Astrocyte of the cerebellum (primary cell): ENCODE results near the gene ST8SIA4.

Experiments used
- DNase-seq: peaks from one replicate; pipeline ENCODE4 v3.0.0-alpha.2; 2011; ENCODE audit warnings: low read depth
- H3K4me3 ChIP-seq: 2 replicates; pipeline ENCODE4 v1.5.1; 2011; ENCODE audit warnings: mild to moderate bottlenecking, low read depth, low read length, moderate library complexity
- CTCF ChIP-seq: IDR thresholded peaks from 2 replicates; pipeline ENCODE4 v1.5.1; 2012; ENCODE audit warnings: low read length, low read depth, moderate library complexity, mild to moderate bottlenecking; ENCODE audit errors: missing control alignments
- in situ Hi-C: cut with HindIII; loops from 2 replicates; pipeline ENCODE4 v1.10.0; 2017; ENCODE audit warnings: low sequenced_read_pairs

The ST8SIA4 gene

GRCh38 chr5:100872408-100873190 is 30.5 kb downstream of the ST8SIA4 start:
- no peak for TF ChIP-seq CTCF
- H3K4me3 ChIP-seq = no peak overlapping the region
- no peak for DNase-seq
- in situ Hi-C loops = no loop called here

GRCh38 chr5:100867039-100867562 is 36.0 kb downstream of the ST8SIA4 start:
- H3K4me3 ChIP-seq = no peak overlapping the region
- TF ChIP-seq CTCF = no peak
- in situ Hi-C loops = no loop called here
- DNase-seq = no peak

- no peak for TF ChIP-seq CTCF
- in situ Hi-C loops = no loop called here
- no peak overlapping the region for H3K4me3 ChIP-seq
Measured at GRCh38 chr5:100864931-100865330, 38.2 kb downstream of the ST8SIA4 start.

GRCh38 chr5:100863739-100864138 is 39.3 kb downstream of the ST8SIA4 start:
- H3K4me3 ChIP-seq = no peak overlapping the region
- no peak for DNase-seq
- TF ChIP-seq CTCF = no peak
- in situ Hi-C loops = no loop called here

More at GRCh38 chr5:100864931-100865330, 38.2 kb downstream of the ST8SIA4 start:
- DNase-seq = no peak

GRCh38 chr5:100861148-100861547 is 41.9 kb downstream of the ST8SIA4 start:
- H3K4me3 ChIP-seq = no peak overlapping the region
- TF ChIP-seq CTCF = no peak
- in situ Hi-C loops = no loop called here
- no peak for DNase-seq

- no peak for TF ChIP-seq CTCF
- DNase-seq = no peak
- H3K4me3 ChIP-seq = no peak overlapping the region
- in situ Hi-C loops = no loop called here
Measured at GRCh38 chr5:100860407-100860806, 42.7 kb downstream of the ST8SIA4 start.
